HG03196 (cell line): Measurements from ENCODE around the gene OTOA.
"Not testable (repeated sequence)": the region's sequence is repeated elsewhere in the genome, so short reads cannot be mapped to it uniquely, and the experiment has no call there.

Source experiments
- ATAC-seq: cut with Tn5 transposase; IDR thresholded peaks from one replicate; pipeline ENCODE4 v1.9.1; 2021; ENCODE audit not compliant: unreplicated experiment

OTOA gene

DNA sequence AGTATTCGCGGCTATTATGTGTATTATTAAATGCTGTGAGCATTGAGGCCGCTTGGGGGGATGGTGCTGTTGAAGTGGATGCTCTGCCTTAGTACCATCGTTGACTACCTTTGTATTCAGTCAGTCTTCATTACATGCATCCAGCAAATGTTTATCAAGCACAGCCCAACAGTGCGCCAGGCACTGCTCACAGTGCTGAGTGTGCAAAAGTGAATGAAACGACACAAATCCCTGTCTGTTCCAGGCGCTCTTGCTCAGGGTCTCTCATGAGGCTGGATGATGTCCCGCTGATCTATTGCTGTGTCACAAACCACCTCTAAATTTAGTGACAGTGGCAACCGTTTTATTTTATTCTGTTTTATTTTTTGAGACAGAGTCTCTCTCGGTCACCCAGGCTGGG lies 53.8 kb downstream of the OTOA start:
- no peak for ATAC-seq

DNA sequence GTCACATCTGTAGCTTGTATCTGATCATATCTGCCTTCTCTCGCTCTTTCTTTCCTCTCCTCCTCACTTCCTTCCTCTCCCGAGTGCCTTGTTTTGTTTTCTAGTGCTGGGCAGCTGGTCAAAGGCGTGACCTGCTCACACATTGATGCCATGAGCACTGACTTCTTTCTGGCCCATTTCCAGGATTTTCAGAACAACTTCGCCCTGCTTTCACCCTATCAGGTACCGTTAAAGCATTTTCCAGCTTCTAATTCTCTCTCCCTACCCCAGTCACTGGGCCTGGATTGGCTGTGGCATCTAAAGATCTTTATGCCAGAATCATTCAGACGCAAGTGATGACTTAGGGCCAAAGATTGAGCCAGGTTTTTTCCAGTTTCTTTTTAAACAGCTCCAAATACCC lies 55.5 kb downstream of the OTOA start:
- no peak for ATAC-seq

GRCh38 chr16:21720533-21720932 lies 56.8 kb downstream of the OTOA start:
- no peak for ATAC-seq

DNA sequence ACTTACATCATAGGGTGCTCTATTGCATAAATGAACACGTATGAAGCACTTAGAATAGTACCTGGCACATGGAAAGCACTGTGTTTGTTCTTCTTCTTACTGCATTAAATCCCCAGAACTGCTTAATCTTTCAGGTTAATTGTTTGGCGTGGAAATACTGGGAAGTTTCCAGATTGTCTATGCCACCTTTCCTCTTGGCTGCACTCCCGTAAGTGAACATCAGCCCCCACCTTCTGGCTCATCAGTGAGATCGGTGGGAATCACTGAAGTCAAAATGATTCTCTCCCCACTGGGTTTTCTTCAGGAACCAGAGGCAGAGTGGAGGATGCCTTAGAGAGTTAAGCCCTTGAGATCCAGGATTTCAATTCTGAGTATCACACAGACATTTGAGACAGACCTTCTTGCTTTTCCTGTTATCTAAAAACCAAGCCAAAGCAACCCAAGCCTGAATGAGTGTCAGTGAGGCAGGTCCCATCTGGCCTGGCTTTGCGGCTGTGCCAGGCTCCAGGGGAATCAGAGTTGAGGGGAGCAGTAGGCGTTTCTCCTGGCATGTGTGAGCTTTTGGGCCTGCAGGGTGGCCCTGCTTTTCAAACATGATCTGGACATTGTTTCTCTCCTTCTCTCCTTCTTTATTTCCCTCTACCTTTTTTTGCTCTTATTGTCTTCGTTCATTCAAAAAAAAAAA lies 59.1 kb downstream of the OTOA start:
- ATAC-seq: no peak

DNA sequence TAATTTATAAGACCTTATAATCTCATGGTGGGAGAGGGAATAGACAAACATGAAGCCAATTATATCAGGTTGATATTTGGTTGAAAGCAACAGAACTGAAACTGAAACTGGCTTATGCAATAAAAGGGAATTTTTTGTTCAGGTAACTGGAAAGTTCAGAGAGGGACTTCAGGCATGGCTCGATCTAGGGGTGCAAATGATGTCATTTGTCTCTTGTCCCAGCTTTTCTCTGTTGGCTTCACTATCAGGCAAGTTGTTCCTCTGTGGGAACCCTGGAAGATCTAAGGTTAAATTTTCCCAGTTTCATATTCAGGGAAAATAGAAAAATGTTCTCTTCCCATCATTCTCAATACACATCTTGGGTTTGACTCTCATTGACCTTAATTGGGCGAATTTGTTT lies 59.8 kb downstream of the OTOA start:
- no peak for ATAC-seq

DNA sequence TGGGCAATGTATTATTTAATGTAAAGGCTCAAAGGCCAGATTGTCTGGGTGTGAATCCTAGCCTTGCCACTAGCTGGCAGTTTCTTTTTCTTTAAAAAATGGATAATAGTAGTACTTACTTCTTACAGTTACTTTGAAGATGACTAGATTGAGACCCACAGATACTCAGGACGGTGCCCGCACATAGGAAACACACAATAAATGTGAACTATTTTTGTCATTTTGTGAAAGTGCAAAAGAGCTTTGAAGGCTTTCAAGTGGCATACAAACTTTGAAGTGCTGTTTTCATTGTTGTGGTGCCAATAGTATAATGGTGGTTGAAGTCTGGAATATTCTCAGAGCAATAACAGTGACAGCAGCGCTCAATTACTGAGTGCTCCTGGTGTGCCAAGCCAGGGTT lies 63.6 kb downstream of the OTOA start:
- no peak for ATAC-seq

- not testable (repeated sequence) for ATAC-seq
Measured at GRCh38 chr16:21731233-21731632, 67.5 kb downstream of the OTOA start.

GRCh38 chr16:21740637-21741036 lies 76.9 kb downstream of the OTOA start:
- ATAC-seq: not testable (repeated sequence)

DNA sequence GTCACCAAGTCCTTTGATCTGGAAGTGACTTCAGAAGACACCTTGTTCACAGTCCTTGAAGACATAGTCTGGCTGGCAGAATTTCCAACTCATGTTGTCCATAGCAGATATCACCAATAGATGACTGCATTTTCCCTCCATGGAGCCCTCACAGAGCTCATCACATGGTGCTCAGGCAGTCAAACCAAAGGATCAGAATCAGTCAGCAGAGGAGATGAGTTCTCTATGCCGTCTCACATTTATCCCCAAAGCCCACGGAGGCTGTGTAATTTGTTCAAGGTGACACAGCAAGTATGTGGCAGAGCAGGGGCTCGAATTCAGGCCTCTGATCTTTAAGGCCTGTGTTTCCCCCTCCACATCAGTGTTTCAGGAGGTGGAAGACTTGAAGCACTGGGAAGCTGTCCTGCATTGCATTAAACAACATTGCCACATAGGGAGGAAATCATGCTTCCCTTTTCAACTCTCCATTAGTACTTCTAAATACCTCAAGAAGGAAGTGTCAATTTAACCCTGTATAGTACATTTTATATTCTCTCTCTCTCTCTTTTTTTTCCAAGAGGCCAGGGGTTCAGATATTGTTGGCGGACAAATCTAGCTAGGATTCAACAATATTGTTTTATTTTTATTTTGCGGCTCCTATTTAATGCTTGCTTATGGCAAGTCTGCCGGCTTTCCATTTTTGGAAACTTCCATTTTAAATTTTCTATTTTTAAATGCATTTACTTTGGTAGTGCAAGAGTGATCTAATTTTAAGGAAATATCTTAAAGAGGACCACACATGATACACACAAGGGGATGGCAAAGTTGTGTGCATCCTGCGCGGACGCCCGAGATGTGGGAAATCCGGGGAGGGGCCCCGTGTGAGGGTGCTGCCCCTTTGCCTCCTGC lies 92.7 kb downstream of the OTOA start:
- ATAC-seq: not testable (repeated sequence)

DNA sequence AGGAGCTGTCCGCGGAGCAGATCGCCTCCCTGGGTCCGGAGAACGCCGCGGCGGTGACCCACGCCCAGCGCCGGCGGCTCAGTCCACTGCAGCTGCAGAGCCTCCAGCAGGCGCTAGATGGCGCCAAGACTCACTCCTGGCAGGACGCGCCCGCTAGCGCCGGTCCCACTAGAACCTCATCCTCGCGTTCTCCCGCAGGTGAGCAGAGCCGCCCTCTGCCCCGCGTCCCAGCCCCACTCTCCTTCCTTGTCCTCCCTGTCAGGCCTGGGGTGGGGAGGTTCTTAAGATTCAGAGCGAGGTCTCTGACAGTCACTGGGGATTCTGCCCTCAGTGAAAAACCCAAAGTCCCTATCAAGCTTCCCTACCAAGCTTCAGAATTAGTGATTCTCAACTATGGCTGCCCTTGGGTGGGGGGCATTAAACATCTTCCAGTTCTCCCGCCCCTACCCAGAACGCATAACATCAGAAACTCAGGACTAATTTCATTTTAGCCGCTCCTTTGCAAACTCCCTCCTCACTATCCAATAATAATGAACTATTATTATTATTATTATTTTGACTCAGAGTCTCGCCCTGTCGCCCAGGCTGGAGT lies 93.4 kb downstream of the OTOA start:
- peak; percentile 77 for ATAC-seq

GRCh38 chr16:21768280-21768679 lies 104.5 kb downstream of the OTOA start:
- not testable (repeated sequence) for ATAC-seq

- not testable (repeated sequence) for ATAC-seq
Measured at GRCh38 chr16:21768810-21769209, 105.0 kb downstream of the OTOA start.

DNA sequence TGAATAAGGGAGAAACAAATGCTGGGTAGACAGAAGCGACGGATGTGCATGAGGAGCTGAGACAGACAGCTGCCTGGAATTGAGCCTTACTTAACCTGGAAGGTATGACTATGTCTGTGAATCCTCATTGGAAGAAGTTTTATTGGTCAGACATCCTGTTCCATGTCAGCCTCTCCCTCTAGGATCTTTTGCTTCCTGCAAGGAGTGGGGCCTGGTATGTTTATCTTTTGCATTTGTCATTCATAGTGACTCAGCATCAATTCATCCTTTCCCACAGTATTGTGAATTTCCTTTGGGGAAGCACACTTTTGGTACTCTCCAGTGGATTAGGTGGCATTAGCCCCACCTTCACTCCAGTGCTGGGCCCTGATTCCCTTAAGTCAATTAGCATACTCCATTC lies 105.5 kb downstream of the OTOA start:
- ATAC-seq: not testable (repeated sequence)

- ATAC-seq: not testable (repeated sequence)
Measured at GRCh38 chr16:21770584-21770983, 106.8 kb downstream of the OTOA start.

DNA sequence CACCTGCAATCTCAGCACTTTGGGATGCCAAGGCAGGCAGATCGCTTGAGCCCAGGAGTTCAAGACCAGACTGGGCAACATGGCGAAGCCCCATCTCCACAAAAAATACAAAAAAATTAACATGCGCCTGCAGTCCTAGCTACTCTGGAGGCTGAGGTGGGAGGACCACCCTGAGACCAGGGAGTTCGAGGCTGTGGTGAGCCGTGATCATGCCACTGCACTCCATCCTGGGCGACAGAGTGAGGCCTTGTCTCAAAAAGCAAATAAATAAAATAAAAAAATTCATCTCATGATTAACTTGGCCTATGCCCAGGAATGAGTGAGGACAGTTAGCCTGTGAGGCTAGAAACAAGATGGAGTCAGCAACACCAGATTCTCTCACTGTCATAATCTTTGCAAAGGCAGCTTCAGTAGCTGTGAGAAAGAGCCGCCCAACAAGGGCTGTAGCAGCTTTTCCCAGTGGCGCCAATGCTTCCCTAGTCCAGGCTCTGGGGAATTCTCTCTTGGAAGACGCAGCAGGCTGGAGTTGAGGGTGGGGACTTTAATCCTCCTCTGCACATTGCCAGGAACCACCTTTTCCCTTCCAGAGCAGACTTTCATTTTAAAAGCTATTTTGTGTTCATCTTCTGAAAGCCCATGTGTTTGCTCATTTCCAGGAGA lies 108.9 kb downstream of the OTOA start:
- ATAC-seq: not testable (repeated sequence)

DNA sequence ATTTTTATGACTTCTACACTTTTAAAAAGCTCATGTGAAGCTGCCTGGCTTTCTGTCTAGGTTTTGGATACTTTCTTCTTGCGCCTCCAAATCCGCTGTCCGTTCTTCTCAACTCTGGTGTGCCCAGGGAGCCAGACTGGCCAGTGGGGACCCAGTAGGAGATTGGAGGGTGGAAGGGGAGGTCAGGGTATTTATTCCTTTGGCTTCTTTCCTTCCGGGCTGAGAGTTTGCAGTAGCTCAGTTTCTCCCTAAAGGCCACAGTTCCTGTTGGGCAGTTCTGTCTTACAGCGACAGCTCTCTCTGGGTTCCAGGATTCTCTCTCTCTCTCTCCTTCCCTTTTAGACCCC lies 109.4 kb downstream of the OTOA start:
- not testable (repeated sequence) for ATAC-seq

DNA sequence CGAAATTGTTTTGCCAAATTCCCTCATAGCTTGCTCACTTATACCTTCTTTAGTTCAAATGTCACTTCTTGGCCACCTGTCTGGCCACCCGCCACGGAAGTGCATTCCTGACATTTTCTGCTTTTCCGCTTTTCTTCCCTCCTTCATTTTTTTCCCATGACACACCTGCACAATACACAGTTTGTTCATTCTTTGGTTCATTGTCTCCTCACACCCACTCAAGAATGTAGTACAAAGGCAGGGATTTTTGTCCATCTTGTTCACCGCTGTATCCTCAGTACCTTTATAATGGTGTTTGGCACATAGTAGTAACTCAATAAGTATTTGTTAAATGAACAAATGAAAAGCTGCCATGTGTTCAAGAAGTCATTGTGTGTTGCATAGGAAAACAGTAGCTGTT lies 116.8 kb downstream of the OTOA start:
- ATAC-seq: not testable (repeated sequence)

DNA sequence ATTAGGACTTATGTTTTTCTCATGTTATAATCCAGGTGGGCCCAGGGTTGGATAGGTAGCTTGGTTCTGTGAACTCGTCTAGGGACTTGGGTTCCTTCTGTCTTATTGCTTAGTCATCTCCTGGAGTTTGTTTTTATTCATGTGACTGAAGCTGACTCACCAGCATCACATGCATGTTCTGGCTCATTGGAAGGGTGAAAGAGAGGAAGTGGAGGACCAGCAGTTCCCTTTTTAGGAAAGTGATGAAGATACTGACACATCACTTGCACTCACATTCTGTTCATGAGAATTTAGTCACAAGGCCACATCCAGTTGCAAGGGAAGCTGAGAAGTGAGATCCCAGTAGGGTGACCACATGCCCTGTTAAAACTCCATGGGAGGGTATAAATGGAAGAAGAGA lies 126.7 kb downstream of the OTOA start:
- ATAC-seq: peak; percentile 63

- not testable (repeated sequence) for ATAC-seq
Measured at GRCh38 chr16:21793310-21793709, 129.5 kb downstream of the OTOA start.

GRCh38 chr16:21798601-21799000 lies 134.8 kb downstream of the OTOA start:
- ATAC-seq: not testable (repeated sequence)
